ENCODE data around the gene GDNF.
"Not testable (repeated sequence)": the region's sequence is repeated elsewhere in the genome, so short reads cannot be mapped to it uniquely, and the experiment has no call there.

GDNF gene

DNA sequence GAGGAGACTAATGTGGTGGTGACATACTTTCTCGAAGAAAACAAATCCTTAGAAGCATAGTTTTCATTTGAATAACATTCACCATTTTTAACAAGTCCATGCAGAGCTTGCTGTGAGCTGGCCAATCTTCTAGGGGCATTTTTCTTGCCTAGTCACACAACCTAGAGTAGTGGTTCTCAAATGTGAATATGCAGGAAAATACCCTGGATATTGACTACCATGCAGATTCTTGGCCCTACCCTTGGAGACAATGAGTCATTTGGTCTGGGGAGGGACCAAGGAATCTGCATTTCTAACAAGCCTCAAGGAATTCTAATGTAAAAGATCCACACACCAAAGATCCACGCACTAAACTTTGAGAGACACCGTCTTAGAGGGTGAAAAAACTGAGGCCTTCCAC is 23.5 kb downstream of the GDNF start:
- DNase-seq (ENCODE audit: low read depth): no peak

DNA sequence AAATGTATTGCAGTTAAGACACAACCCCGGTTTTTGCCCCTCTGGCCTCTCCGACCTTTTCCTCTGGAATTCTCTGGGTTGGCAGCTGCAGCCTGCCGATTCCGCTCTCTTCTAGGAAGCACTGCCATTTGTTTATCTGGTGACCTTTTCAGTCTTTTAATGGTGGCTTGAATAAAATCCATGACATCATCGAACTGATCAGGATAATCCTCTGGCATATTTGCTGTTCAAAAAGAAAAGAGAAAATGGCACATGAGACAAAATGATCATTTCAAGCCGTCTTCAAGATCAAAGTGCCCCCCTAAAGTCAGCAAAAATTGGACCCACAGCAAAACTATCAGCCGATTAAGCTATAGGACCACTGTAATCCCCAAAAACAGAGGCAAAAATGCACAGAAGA is 23.9 kb downstream of the GDNF start:
- no peak for DNase-seq (ENCODE audit: low read depth)

DNA sequence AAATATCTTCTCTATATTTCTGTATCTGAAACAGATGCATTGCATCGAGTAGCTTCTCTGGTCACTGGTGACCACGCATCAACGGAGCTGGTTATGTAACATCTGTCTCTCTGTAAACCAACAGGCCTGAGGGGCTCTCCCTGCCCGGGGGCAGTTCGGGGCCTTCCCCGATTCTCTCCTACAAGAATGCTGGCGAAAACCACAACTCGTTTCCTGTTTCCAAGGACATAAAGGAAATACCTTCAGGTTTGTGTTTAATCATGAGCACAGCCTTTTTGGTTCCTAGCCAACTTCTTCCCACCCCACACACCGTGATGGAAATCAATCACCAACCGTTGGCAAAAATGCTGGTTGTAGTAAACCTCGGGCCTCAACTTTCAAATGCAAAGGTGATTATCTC is 25.1 kb downstream of the GDNF start:
- DNase-seq (ENCODE audit: low read depth): no peak

DNA sequence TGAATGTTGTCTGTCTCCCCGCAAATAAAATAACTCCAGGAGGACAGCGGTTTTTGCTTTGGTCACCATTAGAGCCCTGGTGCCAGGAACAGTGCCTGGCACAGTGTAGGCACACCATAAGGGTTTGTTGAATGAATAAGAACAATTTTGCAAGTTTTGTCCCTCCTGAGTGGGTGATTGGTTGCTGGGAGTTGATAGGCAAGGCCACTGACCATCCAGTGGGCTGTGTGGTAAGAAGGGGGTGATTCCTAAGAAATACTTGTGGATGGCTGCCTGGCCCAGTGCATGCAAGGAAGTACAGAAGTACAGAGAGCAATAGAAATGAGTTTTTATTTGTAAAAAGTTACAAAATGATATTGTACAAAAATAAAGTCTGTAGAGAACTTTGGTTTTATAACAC is 27.5 kb downstream of the GDNF start:
- DNase-seq (ENCODE audit: low read depth): no peak

DNA sequence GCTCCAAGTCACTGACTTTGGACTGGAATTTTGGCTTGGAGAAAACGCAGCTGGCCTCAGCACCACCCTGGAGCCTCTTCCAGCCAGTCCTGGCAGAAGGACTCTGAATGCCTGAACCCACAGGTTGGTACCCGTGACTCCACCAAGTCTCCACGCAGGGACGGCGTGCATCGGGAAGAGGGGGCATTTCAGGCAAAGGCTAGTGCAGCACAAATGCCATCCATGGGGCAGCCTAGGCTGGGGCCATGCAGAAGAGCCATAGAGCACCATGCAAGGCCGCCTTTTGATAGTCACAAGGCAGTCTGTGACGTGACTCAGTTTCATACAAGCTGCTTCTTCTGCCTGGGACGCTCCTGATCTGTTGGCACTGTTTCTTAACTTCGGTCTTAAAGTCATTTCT is 28.0 kb downstream of the GDNF start:
- no peak for DNase-seq (ENCODE audit: low read depth)

DNA sequence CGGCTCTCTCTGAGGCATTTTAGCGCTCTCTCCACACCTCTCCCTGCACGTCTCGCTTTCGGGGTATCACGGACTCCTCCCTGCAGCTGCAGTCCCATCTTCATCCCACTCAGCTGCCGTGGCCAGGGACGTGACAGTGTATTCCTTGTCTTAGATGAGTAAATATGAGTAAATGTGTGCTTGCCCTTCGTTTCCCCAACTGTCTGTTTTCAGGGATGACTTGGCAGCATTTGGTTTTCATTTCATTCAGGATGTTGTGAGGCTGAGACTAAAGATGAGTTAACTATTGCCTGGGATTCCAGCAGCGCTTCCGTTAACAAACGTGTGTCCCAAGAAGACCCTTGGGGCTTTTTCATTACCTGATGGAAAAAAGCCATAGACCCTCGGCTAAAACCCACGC is 29.5 kb downstream of the GDNF start:
- peak; percentile 50 for DNase-seq (ENCODE audit: low read depth)

DNA sequence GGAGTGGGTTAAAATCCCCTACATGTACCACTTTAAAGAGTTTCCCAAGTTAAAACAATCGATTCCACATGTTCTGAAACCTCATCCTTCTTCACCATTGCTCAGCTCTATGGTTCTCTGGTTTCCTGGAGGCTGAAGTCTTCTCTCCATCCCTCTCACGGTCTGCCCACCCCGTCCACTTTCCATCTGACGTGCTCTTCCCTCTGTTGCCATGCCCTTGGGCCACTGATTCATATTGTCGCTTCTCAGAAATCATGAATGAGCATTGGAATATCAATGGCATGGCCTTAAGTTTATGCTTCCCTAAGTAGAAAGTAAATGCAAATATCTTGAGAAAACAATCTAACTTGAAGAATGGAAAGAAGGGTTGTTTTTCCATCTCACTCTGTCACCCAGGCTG is 30.9 kb downstream of the GDNF start:
- DNase-seq (ENCODE audit: low read depth): no peak

DNA sequence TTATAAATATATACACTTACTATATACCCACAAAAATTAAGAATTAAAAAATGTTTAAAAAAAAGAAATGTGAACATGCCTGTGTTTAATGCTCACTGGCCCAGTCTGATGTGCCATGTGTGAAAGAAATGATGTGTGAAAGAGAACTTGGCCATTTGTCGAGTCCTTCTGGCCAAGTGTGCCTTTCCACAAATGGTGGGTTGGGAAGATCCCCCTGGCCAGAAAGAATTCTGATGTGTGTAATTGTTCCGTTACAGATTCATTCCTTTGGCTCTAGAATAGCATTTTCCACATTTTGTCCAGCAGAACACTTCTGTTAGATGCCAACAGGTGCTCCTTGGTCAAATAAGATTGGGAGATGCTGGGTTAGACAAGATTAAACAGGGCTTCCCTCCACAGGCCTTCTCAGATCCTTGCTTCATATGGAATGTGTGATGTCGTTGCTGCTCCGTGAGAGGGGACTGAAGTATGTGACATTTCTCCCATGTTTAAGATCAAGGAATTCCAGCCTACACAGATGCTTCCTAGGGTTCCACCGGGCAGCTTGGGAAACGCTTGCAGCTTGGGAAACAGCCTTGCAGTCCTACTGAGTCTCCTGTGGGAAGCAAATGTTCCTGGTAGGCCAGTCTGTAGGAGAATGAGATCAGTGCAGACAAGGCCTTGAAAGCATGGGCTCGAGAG is 32.1 kb downstream of the GDNF start:
- DNase-seq (ENCODE audit: low read depth): no peak

DNA sequence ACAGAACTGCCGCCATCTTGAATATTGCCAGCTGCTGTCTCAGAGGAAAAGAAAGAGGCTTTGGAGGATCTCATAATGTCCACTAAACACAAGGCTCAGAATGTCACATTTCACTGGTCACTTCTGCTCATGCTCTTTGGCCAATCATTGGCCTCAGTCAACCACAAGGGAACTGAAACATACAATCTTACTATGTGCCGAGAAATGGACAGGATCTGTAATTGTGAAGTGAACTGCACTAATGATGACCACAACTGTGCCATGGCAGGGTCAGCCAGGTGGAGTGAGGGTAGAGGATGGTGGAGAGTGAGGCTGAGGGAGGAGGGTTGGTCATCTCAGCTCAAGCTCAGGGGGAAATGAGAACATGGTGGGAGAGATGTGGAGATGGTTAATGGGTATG is 32.8 kb downstream of the GDNF start:
- DNase-seq (ENCODE audit: low read depth): no peak

DNA sequence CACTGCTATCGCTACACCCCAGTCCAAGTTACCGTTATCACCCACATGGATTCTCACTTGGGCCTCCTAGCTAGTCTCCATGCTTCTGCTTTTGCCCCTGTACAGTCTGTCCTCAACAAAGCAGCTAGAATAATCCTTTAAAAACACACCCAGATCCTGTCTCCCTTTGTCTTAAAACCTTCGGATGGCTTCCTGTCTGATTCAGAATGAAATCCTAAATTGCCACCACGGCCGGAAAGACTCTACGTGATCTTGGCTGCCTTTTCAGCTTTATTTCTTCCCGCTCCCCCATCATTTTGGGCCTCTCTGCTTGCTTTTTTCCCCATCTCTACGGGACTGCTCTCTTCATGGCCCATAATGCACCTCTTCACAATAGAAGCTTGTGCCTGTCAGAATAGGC is 33.4 kb downstream of the GDNF start:
- DNase-seq (ENCODE audit: low read depth): no peak

DNA sequence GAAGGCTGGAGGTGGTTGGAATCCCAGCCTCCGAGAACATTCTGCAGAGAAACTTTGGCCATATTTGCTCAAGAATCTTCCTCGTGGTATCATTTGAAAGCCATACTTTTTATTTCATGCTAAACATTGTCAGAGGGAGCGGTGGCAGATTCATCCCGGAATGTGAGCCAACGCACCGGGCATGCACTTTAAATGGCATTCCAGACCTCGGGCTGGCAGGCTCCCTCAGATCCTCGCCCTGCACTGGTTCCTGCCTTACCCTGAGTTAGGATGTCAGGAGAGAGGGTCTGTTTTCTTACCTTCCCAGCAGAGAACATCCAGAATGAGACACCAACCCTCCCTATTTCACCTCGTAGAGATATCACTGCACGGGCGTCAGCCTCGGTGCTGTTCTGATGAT is 33.8 kb downstream of the GDNF start:
- no peak for DNase-seq (ENCODE audit: low read depth)

DNA sequence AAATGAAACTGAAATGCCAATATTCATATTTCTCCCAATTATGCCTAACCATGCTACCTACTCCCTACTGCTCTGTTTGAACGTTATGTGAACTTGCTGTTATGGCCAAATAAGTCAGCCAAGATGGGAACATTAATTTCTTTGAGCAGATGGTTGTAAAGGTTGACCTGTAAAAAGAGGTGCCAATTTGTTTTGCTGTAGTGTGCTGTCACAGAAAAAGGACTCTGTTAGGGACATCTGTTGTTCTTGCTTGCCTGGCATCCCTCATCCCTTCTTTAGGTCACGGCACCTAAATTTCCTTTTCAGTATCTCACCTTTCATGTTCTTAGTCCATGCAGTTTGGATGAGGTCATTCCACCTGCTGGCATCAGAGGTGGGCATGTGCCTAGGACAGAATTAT is 35.4 kb downstream of the GDNF start:
- DNase-seq (ENCODE audit: low read depth): no peak

DNA sequence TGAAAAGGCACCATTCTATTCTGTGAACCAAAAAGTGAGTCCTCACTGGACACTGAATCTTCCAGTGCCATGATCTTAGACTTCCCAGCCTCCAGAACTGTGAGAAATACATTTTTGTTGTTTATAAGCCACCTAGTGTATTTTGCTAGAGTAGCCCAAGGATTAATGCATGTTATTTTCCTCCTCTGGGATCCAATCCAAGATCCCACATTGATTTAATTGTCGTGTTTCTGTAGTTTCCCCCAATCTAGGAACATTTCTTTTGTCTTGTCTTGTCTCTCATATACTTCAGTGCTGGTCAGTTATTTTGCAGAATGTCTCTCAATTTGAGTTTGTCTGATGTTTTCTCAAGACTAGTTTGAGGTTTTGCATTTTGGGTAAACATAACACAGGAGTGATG is 36.4 kb downstream of the GDNF start:
- no peak for DNase-seq (ENCODE audit: low read depth)

DNA sequence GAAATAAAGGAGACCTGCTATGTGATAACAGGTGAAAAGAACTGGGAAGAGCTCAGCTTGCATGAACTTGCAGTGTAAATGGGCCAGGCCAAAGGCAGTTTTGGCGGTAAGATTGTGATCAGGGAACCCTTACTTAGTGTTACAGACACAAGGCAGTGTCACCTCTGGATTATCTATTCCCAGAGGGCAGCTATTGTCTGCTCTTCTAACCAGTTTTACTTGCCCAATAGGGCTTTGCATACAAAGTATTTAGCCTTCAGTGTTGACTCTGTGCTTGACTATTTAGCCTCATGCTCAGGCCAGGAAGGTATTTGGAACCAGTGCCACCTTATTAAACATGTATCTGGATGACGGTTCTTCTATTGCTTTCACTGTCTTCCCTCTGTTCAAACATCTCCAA is 38.3 kb downstream of the GDNF start:
- DNase-seq (ENCODE audit: low read depth): no peak

DNA sequence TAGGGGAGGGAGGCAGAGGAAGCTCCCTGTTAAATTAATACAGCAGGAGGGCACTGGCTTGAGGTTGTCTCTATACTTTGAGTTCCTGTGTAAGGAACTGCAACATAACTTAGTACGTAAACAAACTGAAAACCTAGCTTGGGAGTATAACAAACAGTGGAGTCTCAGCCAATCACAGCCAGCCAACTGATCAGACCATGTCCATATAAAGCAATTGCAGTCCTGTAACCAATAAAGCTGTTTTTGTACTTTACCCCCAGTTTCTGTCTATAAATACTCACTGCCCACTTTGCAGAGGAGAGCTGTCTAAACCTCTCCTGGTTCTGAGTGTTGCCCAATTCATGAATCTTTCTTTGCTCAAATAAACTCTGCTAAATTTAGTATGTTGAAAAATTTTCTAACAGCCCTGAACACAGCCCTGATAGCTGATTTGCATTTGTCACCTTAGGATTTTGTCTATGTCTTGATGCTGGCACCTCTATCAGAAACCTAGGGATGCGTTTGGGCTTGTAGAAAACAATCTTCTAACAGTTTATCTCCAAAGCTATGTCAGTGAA is 39.9 kb downstream of the GDNF start:
- no peak for DNase-seq (ENCODE audit: low read depth)

DNA sequence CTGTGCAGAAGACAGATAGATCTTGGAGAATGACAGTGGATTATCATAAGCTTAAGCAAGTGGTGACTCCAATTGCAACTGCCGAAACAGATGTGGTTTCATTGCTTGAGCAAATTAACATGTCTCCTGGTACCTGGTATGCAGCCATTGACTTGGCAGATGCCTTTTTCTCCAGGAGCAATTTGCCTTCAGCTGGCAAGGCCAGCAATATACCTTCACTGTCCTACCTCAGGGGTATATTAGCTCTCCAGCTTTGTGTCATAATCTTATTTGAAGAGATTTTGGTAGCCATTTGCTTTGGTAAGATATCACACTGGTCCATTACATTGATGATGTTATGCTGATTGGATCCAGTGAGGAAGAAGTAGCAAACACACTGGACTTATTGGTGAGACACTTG is 43.4 kb downstream of the GDNF start:
- not testable (repeated sequence) for DNase-seq (ENCODE audit: low read depth)

DNA sequence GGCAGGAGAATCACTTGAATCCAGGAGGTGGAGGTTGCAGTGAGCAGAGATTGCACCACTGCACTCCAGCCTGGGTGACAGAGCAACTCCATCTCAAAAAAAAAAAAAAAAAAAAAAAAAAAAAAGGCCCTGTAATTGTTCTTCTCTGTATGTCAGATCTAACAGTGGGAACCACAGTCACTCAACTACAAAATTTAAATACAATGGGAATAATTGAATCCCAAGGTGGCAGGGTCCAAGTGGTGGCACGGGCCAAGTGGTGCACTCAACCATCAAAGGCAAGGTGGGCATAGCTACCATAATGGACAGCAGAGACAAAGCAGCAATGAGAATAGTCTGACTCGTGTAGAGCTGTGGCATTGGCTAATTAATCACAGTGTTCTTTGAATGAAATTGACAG is 44.5 kb downstream of the GDNF start:
- not testable (repeated sequence) for DNase-seq (ENCODE audit: low read depth)

DNA sequence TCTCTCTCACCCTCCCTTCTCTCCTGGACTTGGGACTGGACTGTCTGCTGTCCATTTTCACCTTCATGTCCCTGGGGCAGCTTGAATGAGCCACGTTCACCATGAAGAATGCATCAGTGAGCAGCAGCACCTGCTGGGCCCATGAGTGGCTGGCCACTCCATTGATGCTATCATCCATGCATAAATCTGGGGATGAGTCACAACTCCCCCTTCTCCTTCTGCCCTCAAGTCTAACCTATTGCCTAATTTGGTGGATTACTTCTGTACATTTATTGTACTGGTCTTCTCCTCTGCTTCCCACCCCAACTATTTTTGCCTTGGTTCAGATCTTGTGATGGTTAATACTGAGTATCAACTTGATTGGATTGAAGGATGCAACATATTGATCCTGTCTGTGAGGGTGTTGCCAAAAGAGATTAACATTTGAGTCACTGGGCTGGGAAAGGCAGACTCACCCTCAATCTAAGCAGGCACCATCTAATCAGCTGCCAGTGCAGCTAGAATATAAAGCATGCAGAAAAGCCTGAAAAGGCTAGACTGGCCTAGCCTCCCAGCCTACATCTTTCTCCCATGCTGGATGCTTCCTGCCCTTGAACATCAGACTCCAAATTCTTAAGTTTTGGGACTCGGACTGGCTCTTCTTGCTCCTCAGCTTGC is 46.7 kb downstream of the GDNF start:
- DNase-seq (ENCODE audit: low read depth): peak; percentile 62

DNA sequence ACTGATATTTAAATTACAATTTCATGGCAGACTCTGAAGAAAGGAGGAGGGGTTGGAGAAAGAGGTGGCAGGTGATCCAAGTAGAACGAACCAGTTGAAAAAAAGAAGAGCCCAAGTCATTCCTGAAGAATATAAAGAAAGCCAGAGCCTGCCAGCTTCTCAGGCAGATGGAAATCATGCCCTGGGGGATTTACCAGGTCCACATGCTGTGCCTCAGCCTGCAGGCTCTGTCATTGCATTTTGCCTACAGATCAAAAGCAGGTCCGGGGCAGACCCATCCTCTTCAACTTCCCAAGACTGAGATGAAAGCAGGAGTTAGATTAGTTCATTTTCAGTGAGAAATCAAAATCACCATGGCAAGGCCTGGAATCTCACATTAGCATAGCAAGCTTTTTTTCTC is 48.5 kb downstream of the GDNF start:
- DNase-seq (ENCODE audit: low read depth): no peak

DNA sequence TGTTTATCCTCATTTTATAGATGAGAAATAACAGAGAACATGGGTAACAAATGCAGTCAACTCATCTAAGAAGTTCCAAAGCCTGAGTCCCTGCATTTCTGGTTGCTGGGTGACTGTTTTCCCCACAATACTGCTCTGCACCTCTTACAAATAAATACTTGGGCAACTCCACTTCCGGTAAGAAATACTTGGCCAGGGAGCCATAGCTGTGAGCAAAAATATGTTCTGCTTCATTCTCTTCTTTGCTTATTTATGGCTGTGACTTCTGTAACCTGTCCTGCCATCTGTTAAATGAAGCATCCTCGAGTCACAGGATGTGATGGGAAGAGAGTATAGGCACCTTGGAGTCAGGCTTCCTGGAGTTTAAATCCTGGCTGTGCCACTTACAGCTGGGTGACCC is 49.9 kb downstream of the GDNF start:
- peak; percentile 55 for DNase-seq (ENCODE audit: low read depth)

DNA sequence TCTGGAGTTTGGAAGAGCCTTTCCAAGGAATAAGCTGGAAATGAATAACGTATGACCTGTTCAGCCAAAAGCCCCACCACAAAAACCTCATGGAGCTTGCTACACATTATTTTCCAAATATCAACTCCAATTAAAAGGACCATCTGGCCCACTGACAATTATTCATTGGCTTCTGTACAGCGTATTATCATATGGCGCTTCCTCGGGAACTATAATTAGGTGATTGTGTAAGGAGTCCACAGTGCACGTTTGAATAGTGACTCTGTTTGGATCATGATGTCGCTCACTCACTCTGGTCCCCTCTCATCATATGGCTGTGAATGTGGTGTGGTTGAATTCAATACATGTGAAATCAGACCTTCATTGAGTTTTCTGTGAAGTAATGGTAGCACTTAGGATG is 52.1 kb downstream of the GDNF start:
- no peak for DNase-seq (ENCODE audit: low read depth)

DNA sequence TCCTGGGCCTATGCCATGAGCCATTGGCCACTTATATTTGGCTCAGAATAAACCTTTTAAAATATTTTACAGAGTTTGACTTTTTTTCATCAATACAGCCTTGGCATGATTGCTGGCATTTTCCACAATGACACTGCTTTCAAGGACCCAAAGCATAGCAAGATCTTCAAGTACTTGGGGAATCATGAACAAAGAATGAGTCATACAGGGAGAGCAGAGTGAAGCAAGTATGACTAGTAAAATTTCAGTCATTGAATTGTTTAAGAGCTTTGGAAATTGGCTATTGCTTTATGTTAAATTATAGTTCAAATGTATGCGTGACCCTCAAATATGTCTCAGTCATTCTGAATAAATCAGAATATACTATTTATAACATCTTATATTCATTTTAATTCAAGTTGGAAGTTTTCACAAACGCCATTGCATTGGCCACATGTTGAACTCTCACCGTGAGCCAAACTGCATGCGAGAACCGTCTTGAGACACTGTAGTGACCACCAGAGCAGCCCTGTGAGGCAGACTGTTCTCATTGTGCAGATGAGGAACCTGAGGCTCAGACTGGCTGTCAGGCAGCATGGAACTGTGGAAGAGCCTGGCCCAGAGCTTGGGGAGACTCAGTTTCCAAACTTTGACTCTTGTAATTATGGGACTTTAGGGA is 52.9 kb downstream of the GDNF start:
- DNase-seq (ENCODE audit: low read depth): no peak

DNA sequence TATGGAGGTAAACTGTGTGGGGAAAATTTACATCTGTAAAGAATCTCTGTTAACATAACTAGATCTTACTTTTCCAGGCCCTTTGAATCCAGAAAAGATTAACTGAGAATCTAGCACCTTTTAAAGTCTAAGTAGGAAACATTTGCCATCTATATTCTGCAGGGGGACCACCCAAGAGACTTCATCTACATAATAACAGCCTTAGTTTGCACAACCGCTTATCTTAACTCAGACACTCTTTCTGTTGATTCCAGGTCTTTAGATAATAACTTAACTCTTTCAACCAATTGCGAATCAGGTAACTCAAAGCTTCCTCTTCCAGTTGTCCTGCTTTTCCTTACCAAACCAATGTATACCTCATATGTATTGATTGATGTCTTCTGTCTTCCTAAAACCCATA is 53.4 kb downstream of the GDNF start:
- DNase-seq (ENCODE audit: low read depth): no peak

Measured in GM04504 (cell line).